Measurements from ENCODE around the gene TRAT1.

The TRAT1 gene, protein sequence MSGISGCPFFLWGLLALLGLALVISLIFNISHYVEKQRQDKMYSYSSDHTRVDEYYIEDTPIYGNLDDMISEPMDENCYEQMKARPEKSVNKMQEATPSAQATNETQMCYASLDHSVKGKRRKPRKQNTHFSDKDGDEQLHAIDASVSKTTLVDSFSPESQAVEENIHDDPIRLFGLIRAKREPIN

DNA sequence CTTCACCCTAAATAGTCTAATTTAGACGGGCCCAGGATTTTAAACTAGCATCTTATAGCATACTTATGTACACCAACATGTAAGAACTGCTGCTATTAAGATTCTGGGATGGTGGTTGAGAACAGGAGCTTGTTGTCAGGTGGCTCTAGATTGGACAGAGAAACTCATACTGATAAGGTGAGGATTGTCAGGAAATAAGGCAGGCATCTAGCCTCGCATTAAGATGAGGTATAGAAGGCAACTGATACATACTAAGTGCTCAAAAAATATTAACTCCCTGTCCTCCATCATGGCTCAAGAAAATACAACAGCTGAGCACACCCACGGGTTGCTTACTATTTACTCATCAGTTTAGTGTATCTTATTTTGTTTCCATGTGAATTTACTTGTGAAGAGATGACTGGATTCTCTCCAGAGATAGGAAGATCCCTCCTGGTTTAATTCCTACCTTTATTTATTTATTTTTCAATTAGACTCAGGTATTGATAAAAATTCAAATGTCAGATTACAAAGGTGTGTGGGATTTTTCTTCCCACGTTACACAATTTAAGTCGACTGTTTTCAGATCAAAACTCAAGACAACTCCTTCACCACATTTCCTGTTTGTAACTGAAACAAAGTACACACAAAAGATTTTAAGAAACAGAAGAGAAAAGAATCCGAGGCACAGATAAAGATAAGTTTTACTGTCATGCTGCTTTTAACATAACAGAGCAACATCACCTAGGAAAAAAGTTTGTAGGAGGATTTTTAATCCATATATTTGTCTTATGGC, at the start of gene TRAT1:
Gene TRAT1 (plus strand): TSS at position 664 of the 775 bp plus-strand sequence. CDS start 142 bp downstream, outside the sequence.
- Histone ChIP-seq H3K27me3 (ENCODE audit: control insufficient read depth, insufficient read depth, low read length) (no peaks in the 10 kb centered on the region), H3K79me2 (no peaks in the 10 kb centered on the region), H3K27ac (no peak within 1 kb of the TSS), H3K9me3 (ENCODE audit: control insufficient read depth, low read length) (no peaks in the 10 kb centered on the region), H3K4me3 (ENCODE audit: low read depth, low read length) (no peak within 1 kb of the TSS), H3K36me3 (ENCODE audit: control insufficient read depth, insufficient read depth, low read length) (no peaks in the 10 kb centered on the region), H2AFZ (no peak within 1 kb of the TSS), H3K4me2 (ENCODE audit: low read length) (no peak within 1 kb of the TSS), H3K4me1 (no peaks in the 10 kb centered on the region), H3K9ac (no peak within 1 kb of the TSS)
- TF ChIP-seq, protein P1, sequence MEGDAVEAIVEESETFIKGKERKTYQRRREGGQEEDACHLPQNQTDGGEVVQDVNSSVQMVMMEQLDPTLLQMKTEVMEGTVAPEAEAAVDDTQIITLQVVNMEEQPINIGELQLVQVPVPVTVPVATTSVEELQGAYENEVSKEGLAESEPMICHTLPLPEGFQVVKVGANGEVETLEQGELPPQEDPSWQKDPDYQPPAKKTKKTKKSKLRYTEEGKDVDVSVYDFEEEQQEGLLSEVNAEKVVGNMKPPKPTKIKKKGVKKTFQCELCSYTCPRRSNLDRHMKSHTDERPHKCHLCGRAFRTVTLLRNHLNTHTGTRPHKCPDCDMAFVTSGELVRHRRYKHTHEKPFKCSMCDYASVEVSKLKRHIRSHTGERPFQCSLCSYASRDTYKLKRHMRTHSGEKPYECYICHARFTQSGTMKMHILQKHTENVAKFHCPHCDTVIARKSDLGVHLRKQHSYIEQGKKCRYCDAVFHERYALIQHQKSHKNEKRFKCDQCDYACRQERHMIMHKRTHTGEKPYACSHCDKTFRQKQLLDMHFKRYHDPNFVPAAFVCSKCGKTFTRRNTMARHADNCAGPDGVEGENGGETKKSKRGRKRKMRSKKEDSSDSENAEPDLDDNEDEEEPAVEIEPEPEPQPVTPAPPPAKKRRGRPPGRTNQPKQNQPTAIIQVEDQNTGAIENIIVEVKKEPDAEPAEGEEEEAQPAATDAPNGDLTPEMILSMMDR (IDR thresholded peaks at IDR 0.05) = no peak

DNA sequence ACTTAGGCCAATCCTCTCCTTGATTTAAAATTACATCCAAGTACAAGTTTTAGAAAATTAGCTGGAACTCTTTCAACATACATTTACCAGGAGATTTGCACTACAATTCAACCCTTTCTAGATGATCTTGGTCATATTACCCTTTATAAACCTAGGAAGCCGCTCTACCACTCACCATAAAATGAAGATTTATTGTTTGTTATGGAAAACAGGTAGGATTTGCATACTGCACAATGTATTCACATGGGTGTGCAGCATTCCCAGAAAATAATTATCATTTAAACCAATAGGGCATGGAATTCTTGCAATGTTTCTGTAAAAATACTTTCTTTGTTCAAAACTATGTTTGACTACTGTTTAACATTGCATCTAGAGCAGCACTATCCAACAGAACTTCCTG, 46.9 kb upstream of the TRAT1 start:
- Histone ChIP-seq H3K79me2 (no peaks in the 10 kb centered on the region), H3K27ac (no peak overlapping the region), H3K36me3 (ENCODE audit: control insufficient read depth, insufficient read depth, low read length) (no peaks in the 10 kb centered on the region)

DNA sequence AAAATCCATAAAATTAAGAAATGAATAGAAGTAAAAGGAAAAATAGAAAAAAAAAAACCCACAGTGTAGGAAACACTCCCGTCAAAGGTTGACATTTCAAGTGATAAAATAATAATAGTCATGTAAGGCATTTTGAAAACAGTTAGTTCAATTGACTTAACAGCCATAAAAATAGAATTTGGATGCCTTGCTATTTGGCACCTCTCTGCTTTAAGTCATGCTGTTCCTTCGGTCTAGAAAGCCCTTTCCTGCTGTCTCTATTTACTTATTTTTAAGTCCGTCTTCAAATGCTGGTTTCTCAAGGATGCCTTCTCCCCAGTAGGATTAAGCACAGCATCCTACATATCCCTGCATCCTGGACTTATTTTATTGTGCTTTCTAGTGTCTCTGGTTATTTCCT, 43.1 kb upstream of the TRAT1 start:
- H3K4me1 ChIP-seq = no peaks in the 10 kb centered on the region
- H3K27me3 ChIP-seq (ENCODE audit: control insufficient read depth, insufficient read depth, low read length) = no peaks in the 10 kb centered on the region
- no peaks in the 10 kb centered on the region for H3K9me3 ChIP-seq (ENCODE audit: control insufficient read depth, low read length)
- H3K4me3 ChIP-seq (ENCODE audit: low read depth, low read length) = no peak overlapping the region
- no peak overlapping the region for H3K4me2 ChIP-seq (ENCODE audit: low read length)
- TF ChIP-seq, protein P1 (IDR thresholded peaks at IDR 0.05) = no peak
- H3K9ac ChIP-seq = no peak overlapping the region
- H3K36me3 ChIP-seq (ENCODE audit: control insufficient read depth, insufficient read depth, low read length) = no peaks in the 10 kb centered on the region
- H3K79me2 ChIP-seq = no peaks in the 10 kb centered on the region
- no peak overlapping the region for H2AFZ ChIP-seq
- no peak overlapping the region for H3K27ac ChIP-seq

More for the DNA sequence above, 46.9 kb upstream of the TRAT1 start:
- Histone ChIP-seq H3K4me2 (ENCODE audit: low read length) (no peak overlapping the region), H3K9me3 (ENCODE audit: control insufficient read depth, low read length) (no peaks in the 10 kb centered on the region), H3K4me3 (ENCODE audit: low read depth, low read length) (no peak overlapping the region), H3K9ac (no peak overlapping the region), H2AFZ (no peak overlapping the region), H3K4me1 (no peaks in the 10 kb centered on the region), H3K27me3 (ENCODE audit: control insufficient read depth, insufficient read depth, low read length) (no peaks in the 10 kb centered on the region)
- TF ChIP-seq, protein P1 (IDR thresholded peaks at IDR 0.05) = no peak

DNA sequence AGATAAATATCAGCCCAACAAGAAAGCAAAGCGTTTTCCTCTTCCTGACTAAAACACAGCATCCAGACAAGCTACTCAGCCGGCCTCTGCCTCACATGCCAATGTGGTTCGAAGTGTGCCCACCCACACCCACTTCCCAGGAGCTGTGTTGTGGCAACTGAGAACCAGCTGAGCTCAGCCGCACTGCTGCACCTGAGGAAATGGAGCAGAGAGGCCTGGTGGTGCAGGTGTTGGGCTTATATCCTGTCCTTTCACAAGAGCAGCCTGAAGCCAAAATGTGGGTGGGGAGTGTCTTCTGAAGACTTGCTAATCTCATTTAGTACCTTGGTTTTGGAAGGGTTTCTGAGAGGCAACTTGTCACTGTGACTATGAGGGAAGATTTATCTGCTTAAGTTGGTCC, 42.4 kb upstream of the TRAT1 start:
- no peaks in the 10 kb centered on the region for H3K79me2 ChIP-seq
- no peak overlapping the region for H3K4me2 ChIP-seq (ENCODE audit: low read length)
- no peak overlapping the region for H3K9ac ChIP-seq
- no peaks in the 10 kb centered on the region for H3K27me3 ChIP-seq (ENCODE audit: control insufficient read depth, insufficient read depth, low read length)
- no peak overlapping the region for H3K27ac ChIP-seq
- H3K4me3 ChIP-seq (ENCODE audit: low read depth, low read length) = no peak overlapping the region
- no peaks in the 10 kb centered on the region for H3K4me1 ChIP-seq
- TF ChIP-seq, protein P1 (IDR thresholded peaks at IDR 0.05) = no peak
- no peak overlapping the region for H2AFZ ChIP-seq
- H3K36me3 ChIP-seq (ENCODE audit: control insufficient read depth, insufficient read depth, low read length) = no peaks in the 10 kb centered on the region
- no peaks in the 10 kb centered on the region for H3K9me3 ChIP-seq (ENCODE audit: control insufficient read depth, low read length)
